WTC11 (cell line): ENCODE results near the gene ZNRF3. TPM values are rescaled to one million over a fixed set of nuclear protein-coding genes. Genes with fewer than 3 reads are reported as not detected.

Experiments
- ATAC-seq: fragments of 200-7000 bp; cut with Tn5 transposase; 2 replicates; pipeline ENCODE4 v1.10.0; 2021; ENCODE audit warnings: mild to moderate bottlenecking, moderate library complexity
- CTCF ChIA-PET: fragments of 300-600 bp; sonication (Branson Sonifier 250); formaldehyde crosslinking; loops from one replicate; lab custom pipeline; 2021; ENCODE audit warnings: antibody characterized with exemption; lab: Charles Lee
- POLR2A ChIA-PET: fragments of 350-600 bp; sonication (Branson Sonifier 250); formaldehyde crosslinking; loops from one replicate; lab custom pipeline; 2021; ENCODE audit warnings: antibody characterized with exemption; lab: Charles Lee
- DNase-seq: peaks from one replicate; pipeline ENCODE4 v3.0.0; 2021; ENCODE audit warnings: low spot score
- H3K27ac Mint-ChIP-seq: 2 replicates; pipeline ENCODE4 v1.8.0; 2021; ENCODE audit warnings: mixed read lengths
- H3K27me3 Mint-ChIP-seq: 2 replicates; pipeline ENCODE4 v1.8.0; 2021; ENCODE audit warnings: low read depth, mild to moderate bottlenecking, moderate library complexity, mixed read lengths
- H3K36me3 Mint-ChIP-seq: 2 replicates; pipeline ENCODE4 v1.8.0; 2021; ENCODE audit warnings: mixed read lengths
- H3K4me1 Mint-ChIP-seq: 2 replicates; pipeline ENCODE4 v1.8.0; 2022; ENCODE audit warnings: mixed read lengths
- H3K4me3 Mint-ChIP-seq: 2 replicates; pipeline ENCODE4 v1.8.0; 2021; ENCODE audit warnings: mild to moderate bottlenecking, moderate library complexity, mixed read lengths
- H3K9me3 Mint-ChIP-seq: 2 replicates; pipeline ENCODE4 v1.8.0; 2021; ENCODE audit warnings: mixed read lengths
- ATF6 ChIP-seq: sonication (generic); formaldehyde crosslinking; IDR thresholded peaks from 2 replicates; pipeline ENCODE4 v1.8.1; 2023; ENCODE audit warnings: mild to moderate bottlenecking, missing genetic modification reagents
- CTCF ChIP-seq: fragments of 200-600 bp; IDR thresholded peaks from 2 replicates; pipeline ENCODE4 v1.8.0; 2022; ENCODE audit warnings: antibody characterized with exemption
- E2F5 ChIP-seq: sonication (generic); formaldehyde crosslinking; IDR thresholded peaks from 2 replicates; pipeline ENCODE4 v1.8.1; 2022; ENCODE audit warnings: mild to moderate bottlenecking, moderate library complexity, missing genetic modification reagents
- HMGA2 ChIP-seq: fragments of 250-450 bp; sonication (Bioruptor Pico); IDR thresholded peaks from 2 replicates; pipeline ENCODE4 v1.4.0; 2021; ENCODE audit warnings: mild to moderate bottlenecking, moderate library complexity
- IRF1 ChIP-seq: sonication (generic); formaldehyde crosslinking; IDR thresholded peaks from 2 replicates; pipeline ENCODE4 v1.8.0; 2023; ENCODE audit warnings: missing genetic modification reagents
- JAZF1 ChIP-seq: fragments of 250-450 bp; sonication (Bioruptor Pico); IDR thresholded peaks from 2 replicates; pipeline ENCODE4 v1.9.0; 2021; ENCODE audit warnings: moderate library complexity, mild to moderate bottlenecking, inconsistent platforms
- JUN ChIP-seq: sonication (generic); formaldehyde crosslinking; IDR thresholded peaks from 2 replicates; pipeline ENCODE4 v1.8.0; 2023; ENCODE audit warnings: mild to moderate bottlenecking, missing genetic modification reagents
- MYBL2 ChIP-seq: sonication (generic); formaldehyde crosslinking; IDR thresholded peaks from 2 replicates; pipeline ENCODE4 v1.8.1; 2023; ENCODE audit warnings: mild to moderate bottlenecking, moderate library complexity, missing genetic modification reagents
- PRRX2 ChIP-seq: fragments of 250-450 bp; sonication (Bioruptor Pico); IDR thresholded peaks from 2 replicates; pipeline ENCODE4 v1.8.0; 2021; ENCODE audit warnings: mild to moderate bottlenecking
- RELA ChIP-seq: sonication (generic); formaldehyde crosslinking; IDR thresholded peaks from 2 replicates; pipeline ENCODE4 v1.8.1; 2022; ENCODE audit warnings: missing genetic modification reagents, mild to moderate bottlenecking, borderline replicate concordance
- SMAD3 ChIP-seq: sonication (generic); formaldehyde crosslinking; IDR thresholded peaks from 2 replicates; pipeline ENCODE4 v1.8.0; 2022; ENCODE audit warnings: missing genetic modification reagents, mild to moderate bottlenecking, borderline replicate concordance
- TCF7 ChIP-seq: sonication (generic); formaldehyde crosslinking; IDR thresholded peaks from 2 replicates; pipeline ENCODE4 v1.8.0; 2022; ENCODE audit warnings: mild to moderate bottlenecking, low read depth, missing genetic modification reagents, moderate library complexity
- TEAD1 ChIP-seq: sonication (generic); formaldehyde crosslinking; IDR thresholded peaks from 2 replicates; pipeline ENCODE4 v1.8.0; 2022; ENCODE audit warnings: mild to moderate bottlenecking, missing genetic modification reagents
- TP53 ChIP-seq: sonication (generic); formaldehyde crosslinking; IDR thresholded peaks from 2 replicates; pipeline ENCODE4 v1.8.1; 2023; ENCODE audit warnings: mild to moderate bottlenecking, missing genetic modification reagents
- USF1 ChIP-seq: sonication (generic); formaldehyde crosslinking; IDR thresholded peaks from 2 replicates; pipeline ENCODE4 v1.8.0; 2022; ENCODE audit warnings: mild to moderate bottlenecking, missing genetic modification reagents
- USF2 ChIP-seq: sonication (generic); formaldehyde crosslinking; IDR thresholded peaks from 2 replicates; pipeline ENCODE4 v1.8.1; 2023; ENCODE audit warnings: mild to moderate bottlenecking, missing genetic modification reagents, moderate library complexity
- ZBTB43 ChIP-seq: sonication (generic); formaldehyde crosslinking; IDR thresholded peaks from 2 replicates; pipeline ENCODE4 v1.8.1; 2023; ENCODE audit warnings: mild to moderate bottlenecking, missing genetic modification reagents
- ZNF121 ChIP-seq: sonication (generic); formaldehyde crosslinking; IDR thresholded peaks from 2 replicates; pipeline ENCODE4 v1.8.0; 2023; ENCODE audit warnings: missing genetic modification reagents
- ZNF138 ChIP-seq: sonication (generic); formaldehyde crosslinking; conservative IDR thresholded peaks from 2 replicates; pipeline ENCODE4 v1.8.1; 2022; ENCODE audit warnings: mild to moderate bottlenecking, moderate library complexity, missing genetic modification reagents
- ZNF219 ChIP-seq: sonication (generic); formaldehyde crosslinking; IDR thresholded peaks from 2 replicates; pipeline ENCODE4 v1.8.0; 2023; ENCODE audit warnings: missing genetic modification reagents, mild to moderate bottlenecking, borderline replicate concordance
- total RNA-seq: library from RNA; stranded (reverse); gene quantifications from 3 replicates; pipeline ENCODE4 v1.2.3, GENCODE V29; 2021

ZNRF3 gene
- total RNA-seq, 1 experiment from 2014 or later = 25.4 TPM

- POLR2A ChIA-PET = no interaction called here
- no peaks in the 10 kb centered on the region for H3K36me3 Mint-ChIP-seq
- no peak for ATAC-seq
- DNase-seq = no peak
- H3K27me3 Mint-ChIP-seq = no peaks in the 10 kb centered on the region
- no peak overlapping the region for H3K4me3 Mint-ChIP-seq
- peaks cover 60% of the 10 kb centered on the region for H3K4me1 Mint-ChIP-seq
- no peaks in the 10 kb centered on the region for H3K9me3 Mint-ChIP-seq
- H3K27ac Mint-ChIP-seq = peak overlapping the region; percentile 84
- no peak for TF ChIP-seq TP53 (CRISPR knock-in tag)
- no peak for TF ChIP-seq MYBL2 (CRISPR knock-in tag)
- TF ChIP-seq TCF7 = no peak
- TF ChIP-seq CTCF = no peak
- TF ChIP-seq RELA = no peak
- TF ChIP-seq JAZF1 (CRISPR knock-in tag) = no peak
- TF ChIP-seq IRF1 (CRISPR knock-in tag) = no peak
- peak; percentile 73 for TF ChIP-seq USF2 (CRISPR knock-in tag)
- TF ChIP-seq PRRX2 = no peak
- CTCF ChIA-PET = interaction anchor here (1.2 to 1.4 kb wide), 2 partner anchors 16 to 105 kb away, joined by 4 read pairs; no protein-coding TSS in a partner anchor
These were observed 51.8 kb downstream of the ZNRF3 start for GRCh38 chr22:28935140-28935539.

GRCh38 chr22:28935713-28936112, 52.3 kb downstream of the ZNRF3 start:
- Mint-ChIP-seq H3K36me3 (no peaks in the 10 kb centered on the region), H3K27ac (peak overlapping the region; percentile 84; the same call in 1 of the 2 replicates), H3K27me3 (no peaks in the 10 kb centered on the region), H3K4me3 (no peak overlapping the region), H3K4me1 (peaks cover 60% of the 10 kb centered on the region), H3K9me3 (no peaks in the 10 kb centered on the region)
- peak; percentile 58 for ATAC-seq
- TF ChIP-seq CTCF (peak; percentile 42), ZBTB43 (CRISPR knock-in tag) (no peak)
- ChIA-PET POLR2A (no interaction called here), CTCF (interaction anchor here (2.0 kb wide), 1 partner anchor 105 kb away, joined by 6 read pairs; no protein-coding TSS in a partner anchor)
- peak; percentile 28 for DNase-seq

- Mint-ChIP-seq H3K27me3 (no peaks in the 10 kb centered on the region), H3K9me3 (no peaks in the 10 kb centered on the region), H3K4me1 (peaks cover 63% of the 10 kb centered on the region), H3K27ac (no peak overlapping the region; the same call in 1 of the 2 replicates), H3K4me3 (no peak overlapping the region), H3K36me3 (no peaks in the 10 kb centered on the region)
- TF ChIP-seq ZNF121 (no peak), ZNF138 (CRISPR knock-in tag) (no peak), JUN (CRISPR knock-in tag) (no peak), TEAD1 (CRISPR knock-in tag) (no peak), ZNF219 (CRISPR knock-in tag) (no peak), HMGA2 (CRISPR knock-in tag) (no peak), E2F5 (CRISPR knock-in tag) (no peak), ATF6 (CRISPR knock-in tag) (no peak), USF1 (CRISPR knock-in tag) (no peak), SMAD3 (CRISPR knock-in tag) (no peak)
- ChIA-PET CTCF (interaction anchor here (0.6 to 2.0 kb wide), 4 partner anchors 12 to 267 kb away, joined by 3 to 6 read pairs (median 3); no protein-coding TSS in a partner anchor), POLR2A (interaction anchor here (0.7 kb wide), 1 partner anchor 105 kb away, joined by 3 read pairs; no protein-coding TSS in a partner anchor)
- DNase-seq (no peak), ATAC-seq (no peak)
These were observed 52.8 kb downstream of the ZNRF3 start for GRCh38 chr22:28936200-28936599.
